ENCODE results near the gene RPGRIP1.

RPGRIP1 gene

DNA sequence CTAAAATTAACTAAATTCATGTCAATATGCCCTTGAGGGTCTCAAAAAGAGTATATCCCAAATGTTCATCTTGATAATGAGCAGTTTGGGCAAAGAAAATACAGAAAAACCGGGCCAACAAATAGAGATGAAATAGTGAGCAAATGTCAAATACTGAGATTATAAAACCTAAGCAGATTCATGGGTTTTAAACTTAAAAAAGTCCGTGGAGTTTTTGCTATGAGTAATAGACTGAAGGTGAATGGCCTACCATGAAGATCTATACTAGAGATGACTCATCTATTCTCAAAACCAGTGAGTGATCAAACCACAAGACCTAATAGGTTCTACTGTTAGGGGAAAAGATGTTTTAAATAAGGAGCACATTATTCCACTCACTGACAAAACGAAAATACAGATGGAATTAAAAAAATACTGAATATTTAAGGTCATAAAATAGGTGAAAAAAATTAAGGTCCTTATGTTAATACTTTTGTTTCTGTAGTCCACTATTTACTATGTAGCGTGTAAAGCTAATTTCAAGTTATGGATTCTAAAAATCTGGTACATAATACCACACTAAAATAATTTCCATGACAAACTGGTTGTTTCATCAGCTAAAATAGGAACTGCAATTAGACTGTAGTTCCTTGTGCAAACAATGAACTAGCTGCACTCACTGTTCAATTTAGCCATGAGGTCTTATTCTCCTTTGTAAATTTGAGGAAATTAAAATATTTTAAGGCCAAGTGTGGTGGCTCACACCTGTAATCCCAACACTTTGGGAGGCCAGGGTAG is 15.7 kb upstream of the RPGRIP1 start:
- Histone ChIP-seq H2BK120ac (ENCODE audit: low read depth, low read length) (no peak overlapping the region), H2AFZ (ENCODE audit: low read depth, low read length) (no peak overlapping the region), H3K4me2 (ENCODE audit: low read length, poor library complexity, severe bottlenecking) (peak overlapping the region; percentile 3), H3K27me3 (ENCODE audit: control insufficient read depth in 1 of 2, insufficient read depth in 1 of 2, low read length in 2 of 2) (no peaks in the 10 kb centered on the region), H2BK15ac (ENCODE audit: low read depth, poor library complexity, severe bottlenecking) (no peak overlapping the region), H2BK12ac (ENCODE audit: low read length in 2 of 2) (no peak overlapping the region), H4K8ac (ENCODE audit: low read length) (no peak overlapping the region), H3K9ac (ENCODE audit: low read length) (peak overlapping the region; percentile 100), H3K4me1 (ENCODE audit: control insufficient read depth, insufficient read depth, low read depth, low read length) (peaks cover 18% of the 10 kb centered on the region), H2AK5ac (ENCODE audit: low read length, severe bottlenecking) (no peak overlapping the region), H3K79me1 (replicated peaks; ENCODE audit: low read length, poor library complexity, severe bottlenecking) (no peaks in the 10 kb centered on the region), H3K4ac (ENCODE audit: low read depth in 1 of 2, low read length in 2 of 2) (no peak overlapping the region), H4K91ac (ENCODE audit: low read length) (no peak overlapping the region), H3K9me3 (ENCODE audit: control insufficient read depth, low read length) (no peaks in the 10 kb centered on the region), H3K36me3 (ENCODE audit: control insufficient read depth in 1 of 2, insufficient read depth in 2 of 2, low read depth in 1 of 2, low read length in 2 of 2) (peaks cover 26 to 73% of the 10 kb centered on the region in 2 experiments), H3K4me3 (ENCODE audit: insufficient read depth in 1 of 2, low read depth in 1 of 2, low read length in 2 of 2) (peak overlapping the region in 1 of 2 experiments; percentile 59), H2BK5ac (ENCODE audit: low read depth, low read length, poor library complexity, severe bottlenecking) (no peak overlapping the region), H3K23ac (ENCODE audit: low read length in 2 of 2) (no peak overlapping the region), H3K18ac (ENCODE audit: low read depth in 1 of 2, low read length in 2 of 2) (no peak overlapping the region), H3K14ac (ENCODE audit: low read length in 2 of 2) (no peak overlapping the region), H3K27ac (ENCODE audit: low read length, poor library complexity, severe bottlenecking) (peak overlapping the region; percentile 65)
- peak; percentile 84 for DNase-seq
- 92% methylated on average over 1 of the region's 4 CpGs for WGBS

DNA sequence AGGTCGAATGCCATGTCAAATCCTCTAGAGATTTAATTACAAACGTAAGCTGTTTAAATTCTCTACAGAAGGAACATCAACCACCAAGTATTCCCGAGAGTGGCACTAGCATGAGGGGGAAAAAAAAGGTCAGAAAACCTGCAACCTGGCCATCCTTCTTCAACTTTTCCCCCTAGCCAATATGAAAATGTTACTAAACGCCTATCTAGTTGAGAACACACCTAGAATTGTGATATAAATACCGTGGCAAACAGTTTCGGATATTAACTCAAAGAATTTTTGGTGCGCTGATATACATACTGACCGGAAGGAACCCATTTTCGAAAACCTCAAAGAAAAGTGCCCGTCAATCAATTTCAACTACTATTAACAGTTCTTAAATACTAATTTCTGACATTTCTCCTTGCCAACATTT is 12.4 kb upstream of the RPGRIP1 start:
- Histone ChIP-seq H3K9me3 (ENCODE audit: control insufficient read depth, low read length) (no peaks in the 10 kb centered on the region), H3K14ac (ENCODE audit: low read length in 2 of 2) (no peak overlapping the region), H2AFZ (ENCODE audit: low read depth, low read length) (no peak overlapping the region), H3K4me1 (ENCODE audit: control insufficient read depth, insufficient read depth, low read depth, low read length) (peaks cover 17% of the 10 kb centered on the region), H3K4me2 (ENCODE audit: low read length, poor library complexity, severe bottlenecking) (peak overlapping the region; percentile 44), H3K18ac (ENCODE audit: low read depth in 1 of 2, low read length in 2 of 2) (no peak overlapping the region), H3K23ac (ENCODE audit: low read length in 2 of 2) (no peak overlapping the region), H3K27me3 (ENCODE audit: control insufficient read depth in 1 of 2, insufficient read depth in 1 of 2, low read length in 2 of 2) (no peaks in the 10 kb centered on the region), H3K27ac (ENCODE audit: low read length, poor library complexity, severe bottlenecking) (no peak overlapping the region), H2BK12ac (ENCODE audit: low read length in 2 of 2) (no peak overlapping the region), H2BK120ac (ENCODE audit: low read depth, low read length) (no peak overlapping the region), H4K91ac (ENCODE audit: low read length) (no peak overlapping the region), H2BK15ac (ENCODE audit: low read depth, poor library complexity, severe bottlenecking) (no peak overlapping the region), H3K4ac (ENCODE audit: low read depth in 1 of 2, low read length in 2 of 2) (no peak overlapping the region), H4K8ac (ENCODE audit: low read length) (no peak overlapping the region), H2BK5ac (ENCODE audit: low read depth, low read length, poor library complexity, severe bottlenecking) (no peak overlapping the region), H2AK5ac (ENCODE audit: low read length, severe bottlenecking) (no peak overlapping the region), H3K36me3 (ENCODE audit: control insufficient read depth in 1 of 2, insufficient read depth in 2 of 2, low read depth in 1 of 2, low read length in 2 of 2) (peaks cover 18 to 52% of the 10 kb centered on the region in 2 experiments), H3K79me1 (replicated peaks; ENCODE audit: low read length, poor library complexity, severe bottlenecking) (peaks cover 1% of the 10 kb centered on the region), H3K4me3 (ENCODE audit: insufficient read depth in 1 of 2, low read depth in 1 of 2, low read length in 2 of 2) (peak overlapping the region in 1 of 2 experiments; percentile 99), H3K9ac (ENCODE audit: low read length) (peak overlapping the region; percentile 100)
- 23% methylated on average over 10 of the region's 10 CpGs for WGBS
- DNase-seq, result peak; percentile 29

DNA sequence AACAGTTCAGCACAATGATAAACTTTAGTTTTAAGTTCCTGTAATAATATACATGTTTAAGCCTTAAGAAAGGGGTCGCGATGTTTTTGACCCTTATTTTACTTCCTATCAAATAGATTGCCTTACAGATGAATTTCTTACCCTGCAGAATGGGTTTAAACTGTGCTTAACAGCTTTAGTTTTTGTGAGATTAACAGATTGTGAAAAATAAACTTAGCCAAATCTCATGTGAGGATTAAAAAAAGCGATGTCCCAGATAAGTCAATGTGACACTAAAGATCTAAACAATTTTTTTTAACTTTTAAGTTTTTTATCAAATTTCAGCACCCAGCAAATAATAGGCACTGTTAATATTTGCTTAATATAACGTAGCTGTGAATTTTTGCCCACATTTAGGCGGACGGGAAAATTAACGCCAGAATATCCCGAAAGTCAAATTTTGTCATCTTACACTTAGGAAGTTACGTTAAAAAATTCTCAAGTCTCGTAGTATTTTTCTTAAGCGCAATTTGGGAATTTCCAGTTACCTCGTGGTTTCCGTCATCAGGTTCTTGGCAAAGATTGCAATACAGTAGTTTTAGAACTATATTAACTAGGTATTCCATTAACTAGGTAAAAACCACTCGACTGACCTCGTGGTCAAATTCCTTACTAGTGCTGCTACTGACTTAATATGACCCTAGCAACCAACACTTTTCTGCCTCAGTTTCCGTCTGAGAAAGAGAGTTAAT is 11.8 kb upstream of the RPGRIP1 start:
- H2AK5ac ChIP-seq (ENCODE audit: low read length, severe bottlenecking), result no peak overlapping the region
- H3K18ac ChIP-seq (ENCODE audit: low read depth in 1 of 2, low read length in 2 of 2), result no peak overlapping the region
- peak; percentile 76 for DNase-seq
- peaks cover 1% of the 10 kb centered on the region for H3K79me1 ChIP-seq (replicated peaks; ENCODE audit: low read length, poor library complexity, severe bottlenecking)
- H2BK120ac ChIP-seq (ENCODE audit: low read depth, low read length), result no peak overlapping the region
- peak overlapping the region; percentile 100 for H3K9ac ChIP-seq (ENCODE audit: low read length)
- H4K8ac ChIP-seq (ENCODE audit: low read length), result no peak overlapping the region
- H3K27ac ChIP-seq (ENCODE audit: low read length, poor library complexity, severe bottlenecking), result peak overlapping the region; percentile 67
- no peak overlapping the region for H3K14ac ChIP-seq (ENCODE audit: low read length in 2 of 2)
- H2BK12ac ChIP-seq (ENCODE audit: low read length in 2 of 2), result no peak overlapping the region
- H3K23ac ChIP-seq (ENCODE audit: low read length in 2 of 2), result no peak overlapping the region
- 0% methylated on average over 9 of the region's 16 CpGs for WGBS
- peaks cover 15% of the 10 kb centered on the region for H3K4me1 ChIP-seq (ENCODE audit: control insufficient read depth, insufficient read depth, low read depth, low read length)
- H2BK5ac ChIP-seq (ENCODE audit: low read depth, low read length, poor library complexity, severe bottlenecking), result no peak overlapping the region
- peak overlapping the region; percentile 43 for H3K4me2 ChIP-seq (ENCODE audit: low read length, poor library complexity, severe bottlenecking)
- peaks cover 16 to 46% of the 10 kb centered on the region in 2 experiments for H3K36me3 ChIP-seq (ENCODE audit: control insufficient read depth in 1 of 2, insufficient read depth in 2 of 2, low read depth in 1 of 2, low read length in 2 of 2)
- H3K4me3 ChIP-seq (ENCODE audit: insufficient read depth in 1 of 2, low read depth in 1 of 2, low read length in 2 of 2), result peak overlapping the region in 1 of 2 experiments; percentile 99
- H4K91ac ChIP-seq (ENCODE audit: low read length), result no peak overlapping the region
- no peaks in the 10 kb centered on the region for H3K9me3 ChIP-seq (ENCODE audit: control insufficient read depth, low read length)
- no peak overlapping the region for H2AFZ ChIP-seq (ENCODE audit: low read depth, low read length)
- no peak overlapping the region for H2BK15ac ChIP-seq (ENCODE audit: low read depth, poor library complexity, severe bottlenecking)
- H3K27me3 ChIP-seq (ENCODE audit: control insufficient read depth in 1 of 2, insufficient read depth in 1 of 2, low read length in 2 of 2), result no peaks in the 10 kb centered on the region
- no peak overlapping the region for H3K4ac ChIP-seq (ENCODE audit: low read depth in 1 of 2, low read length in 2 of 2)

DNA sequence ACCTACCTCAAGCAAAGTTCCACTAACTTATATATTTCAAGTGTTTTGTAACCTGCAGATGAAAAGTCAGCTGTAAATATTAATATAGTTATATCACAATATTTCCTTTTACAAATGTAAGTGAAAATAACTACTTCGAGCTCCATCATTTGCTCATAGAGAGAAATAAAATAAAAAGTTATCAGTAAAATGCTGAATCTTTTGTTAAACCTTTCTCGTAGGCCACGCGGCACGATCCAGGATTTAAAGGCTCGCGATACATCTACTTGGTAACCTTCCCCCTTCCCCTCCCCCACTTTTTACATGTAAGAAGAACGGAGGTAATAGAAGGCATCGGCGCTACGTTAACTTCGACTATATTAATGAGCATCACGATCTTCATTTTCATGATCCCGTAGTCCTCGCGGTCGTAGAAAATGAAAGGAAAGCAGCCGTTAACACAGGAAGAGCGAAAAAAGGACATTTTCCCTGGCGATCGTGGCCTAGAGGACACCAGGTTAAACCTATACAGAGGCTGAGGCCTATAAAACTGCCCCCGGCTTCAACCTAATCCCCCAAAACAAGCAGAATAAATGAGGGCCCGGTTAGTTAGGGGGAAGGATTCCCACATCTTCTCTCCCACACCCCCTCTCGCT is 11.1 kb upstream of the RPGRIP1 start:
- Histone ChIP-seq H2BK15ac (ENCODE audit: low read depth, poor library complexity, severe bottlenecking) (no peak overlapping the region), H3K9ac (ENCODE audit: low read length) (peak overlapping the region; percentile 100)

More for the DNA sequence above, 11.1 kb upstream of the RPGRIP1 start:
- no peaks in the 10 kb centered on the region for H3K27me3 ChIP-seq (ENCODE audit: control insufficient read depth in 1 of 2, insufficient read depth in 1 of 2, low read length in 2 of 2)
- peak overlapping the region in 1 of 2 experiments; percentile 6 for H3K23ac ChIP-seq (ENCODE audit: low read length in 2 of 2)
- peak overlapping the region; percentile 85 to 95 for H3K4ac ChIP-seq (ENCODE audit: low read depth in 1 of 2, low read length in 2 of 2)
- H3K4me3 ChIP-seq (ENCODE audit: insufficient read depth in 1 of 2, low read depth in 1 of 2, low read length in 2 of 2), result peak overlapping the region; percentile 73 to 99
- peaks cover 1% of the 10 kb centered on the region for H3K79me1 ChIP-seq (replicated peaks; ENCODE audit: low read length, poor library complexity, severe bottlenecking)
- H2BK12ac ChIP-seq (ENCODE audit: low read length in 2 of 2), result no peak overlapping the region
- peak overlapping the region; percentile 94 for H4K8ac ChIP-seq (ENCODE audit: low read length)
- peak; percentile 73 for DNase-seq
- peaks cover 14% of the 10 kb centered on the region for H3K4me1 ChIP-seq (ENCODE audit: control insufficient read depth, insufficient read depth, low read depth, low read length)
- H3K4me2 ChIP-seq (ENCODE audit: low read length, poor library complexity, severe bottlenecking), result peak overlapping the region; percentile 43
- under 1% methylated on average over 15 of the region's 24 CpGs for WGBS
- H4K91ac ChIP-seq (ENCODE audit: low read length), result peak overlapping the region; percentile 57
- peak overlapping the region; percentile 51 for H2AK5ac ChIP-seq (ENCODE audit: low read length, severe bottlenecking)
- H3K36me3 ChIP-seq (ENCODE audit: control insufficient read depth in 1 of 2, insufficient read depth in 2 of 2, low read depth in 1 of 2, low read length in 2 of 2), result peaks cover 16 to 40% of the 10 kb centered on the region in 2 experiments
- H2AFZ ChIP-seq (ENCODE audit: low read depth, low read length), result no peak overlapping the region
- H2BK5ac ChIP-seq (ENCODE audit: low read depth, low read length, poor library complexity, severe bottlenecking), result peak overlapping the region; percentile 33
- peak overlapping the region; percentile 71 for H2BK120ac ChIP-seq (ENCODE audit: low read depth, low read length)
- no peaks in the 10 kb centered on the region for H3K9me3 ChIP-seq (ENCODE audit: control insufficient read depth, low read length)
- peak overlapping the region in 1 of 2 experiments; percentile 19 for H3K14ac ChIP-seq (ENCODE audit: low read length in 2 of 2)
- peak overlapping the region; percentile 54 to 82 for H3K18ac ChIP-seq (ENCODE audit: low read depth in 1 of 2, low read length in 2 of 2)
- peak overlapping the region; percentile 88 for H3K27ac ChIP-seq (ENCODE audit: low read length, poor library complexity, severe bottlenecking)
